ENCODE measurements around the gene FBLN1. TPM values are rescaled to one million over a fixed set of nuclear protein-coding genes. Genes with fewer than 3 reads are reported as not detected.

Gene FBLN1
- total and polyA plus RNA-seq, 9 of the 15 experiments (the other 6 are each of a cell fraction or from before 2014, with no cell fraction given) = 0.66 TPM; not detected in 8

DNA sequence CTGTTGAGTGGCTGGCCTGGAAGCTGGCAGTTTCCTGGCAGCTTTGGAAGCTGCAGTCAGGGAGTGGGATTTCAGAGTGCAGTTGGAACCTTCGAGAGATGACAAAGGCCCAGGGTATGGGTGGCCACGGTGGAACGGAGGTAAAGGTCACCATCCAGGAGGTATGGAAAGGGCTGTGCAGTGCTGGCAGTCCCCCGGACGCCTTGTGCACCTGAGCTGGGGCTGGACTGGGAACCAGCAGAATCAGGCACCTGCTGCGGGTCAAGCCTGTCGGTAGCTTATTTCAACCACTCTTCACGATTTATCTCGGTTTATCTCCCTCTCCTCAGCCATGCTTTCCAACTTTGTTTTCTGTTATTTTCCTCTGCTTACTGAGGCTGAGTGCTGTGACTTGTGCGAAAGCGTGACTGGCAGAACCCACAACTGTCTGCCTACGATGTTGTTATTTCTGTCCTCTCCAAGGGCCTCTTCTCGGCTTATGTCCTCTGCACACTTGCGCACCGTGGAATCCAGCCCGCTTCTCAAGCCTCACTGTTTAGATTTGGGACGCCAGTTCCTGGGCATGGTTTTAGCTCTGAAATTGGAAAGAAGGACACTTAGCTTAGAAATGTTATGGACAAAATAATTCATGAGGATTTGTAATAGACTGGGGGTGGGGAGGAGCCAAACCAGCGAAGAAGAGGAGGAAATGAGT is 145.0 kb downstream of the FBLN1 start:
- H3K4me1 ChIP-seq (replicated peaks in 1 of 2; ENCODE audit: control insufficient read depth in 2 of 2, insufficient read depth in 2 of 2, low read length in 2 of 2) = peaks cover 0 to 16% of the 10 kb centered on the region in 2 experiments; a peak in 3 of 5 replicates
- BruUV-seq (replicated peaks) = no TSS peak
- DNase-seq (ENCODE audit: extremely low read depth in 1 of 4, low spot score in 3 of 4) (no peak), FAIRE-seq (no peak), ATAC-seq (no peak)
- no peaks in the 10 kb centered on the region for H3K79me2 ChIP-seq (ENCODE audit: control insufficient read depth, insufficient read depth, low read length)
- H3K4me3 ChIP-seq = no peak overlapping the region
- in situ Hi-C loops (cut with MboI) (loop anchor here (10.0 kb wide), 1 partner anchor 187 kb away; no protein-coding TSS in a partner anchor), intact Hi-C loops (cut with micrococcal nuclease) (loop anchor here (5.0 kb wide), 2 partner anchors 70 to 185 kb away; no protein-coding TSS in a partner anchor)
- CTCF ChIA-PET (ENCODE audit: low intra/inter-chr PET ratio) = interaction anchor here (1.3 kb wide), 1 partner anchor 70 kb away, joined by 4 read pairs; no protein-coding TSS in a partner anchor
- no peak overlapping the region for H2AFZ ChIP-seq (ENCODE audit: low read depth, low read length)
- no peak overlapping the region for H3K4me2 ChIP-seq (ENCODE audit: insufficient read depth, low read length)
- peaks cover 5 to 55% of the 10 kb centered on the region in 2 experiments for H3K27me3 ChIP-seq (ENCODE audit: control insufficient read depth in 2 of 2, insufficient read depth in 2 of 2, low read length in 2 of 2)
- no peak overlapping the region for H3K27ac ChIP-seq (ENCODE audit: extremely low read depth, low read depth, low read length)
- no peak overlapping the region for H3K9ac ChIP-seq (ENCODE audit: insufficient read depth in 1 of 2, low read depth in 2 of 2, low read length in 2 of 2)
- H4K20me1 ChIP-seq (replicated peaks; ENCODE audit: control insufficient read depth, insufficient read depth, low read length) = no peaks in the 10 kb centered on the region
- POLR2A ChIA-PET = no interaction called here
- H3K9me3 ChIP-seq (replicated peaks; ENCODE audit: control insufficient read depth, insufficient read depth, low read depth, low read length) = no peaks in the 10 kb centered on the region
- H3K9me1 ChIP-seq (ENCODE audit: control insufficient read depth, insufficient read depth, low read length) = no peaks in the 10 kb centered on the region
- H3K36me3 ChIP-seq (ENCODE audit: control insufficient read depth, insufficient read depth, low read length) = no peaks in the 10 kb centered on the region
- WGBS (ENCODE audit: insufficient coverage, low coverage, missing lambda C conversion rate) = 20% methylated on average over 18 of the region's 18 CpGs
- TF ChIP-seq, protein P1, sequence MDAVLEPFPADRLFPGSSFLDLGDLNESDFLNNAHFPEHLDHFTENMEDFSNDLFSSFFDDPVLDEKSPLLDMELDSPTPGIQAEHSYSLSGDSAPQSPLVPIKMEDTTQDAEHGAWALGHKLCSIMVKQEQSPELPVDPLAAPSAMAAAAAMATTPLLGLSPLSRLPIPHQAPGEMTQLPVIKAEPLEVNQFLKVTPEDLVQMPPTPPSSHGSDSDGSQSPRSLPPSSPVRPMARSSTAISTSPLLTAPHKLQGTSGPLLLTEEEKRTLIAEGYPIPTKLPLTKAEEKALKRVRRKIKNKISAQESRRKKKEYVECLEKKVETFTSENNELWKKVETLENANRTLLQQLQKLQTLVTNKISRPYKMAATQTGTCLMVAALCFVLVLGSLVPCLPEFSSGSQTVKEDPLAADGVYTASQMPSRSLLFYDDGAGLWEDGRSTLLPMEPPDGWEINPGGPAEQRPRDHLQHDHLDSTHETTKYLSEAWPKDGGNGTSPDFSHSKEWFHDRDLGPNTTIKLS (IDR thresholded peaks at IDR 0.05; ENCODE audit: borderline replicate concordance, low read depth) = no peak
- no peak for TF ChIP-seq CBX1 (IDR thresholded peaks at IDR 0.05; ENCODE audit: low read depth)
- TF ChIP-seq, protein P2, sequence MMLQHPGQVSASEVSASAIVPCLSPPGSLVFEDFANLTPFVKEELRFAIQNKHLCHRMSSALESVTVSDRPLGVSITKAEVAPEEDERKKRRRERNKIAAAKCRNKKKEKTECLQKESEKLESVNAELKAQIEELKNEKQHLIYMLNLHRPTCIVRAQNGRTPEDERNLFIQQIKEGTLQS (IDR thresholded peaks at IDR 0.05) = no peak
- TF ChIP-seq, protein P2 (CRISPR knock-in tag; conservative IDR thresholded peaks at IDR 0.05) = no peak
- TF ChIP-seq HNRNPUL1 (IDR thresholded peaks at IDR 0.05; ENCODE audit: low read length) = no peak
- TF ChIP-seq ARNT (IDR thresholded peaks at IDR 0.05) = no peak
- TF ChIP-seq ZNF695 (CRISPR knock-in tag; IDR thresholded peaks at IDR 0.05) = no peak
- TF ChIP-seq, protein P3, sequence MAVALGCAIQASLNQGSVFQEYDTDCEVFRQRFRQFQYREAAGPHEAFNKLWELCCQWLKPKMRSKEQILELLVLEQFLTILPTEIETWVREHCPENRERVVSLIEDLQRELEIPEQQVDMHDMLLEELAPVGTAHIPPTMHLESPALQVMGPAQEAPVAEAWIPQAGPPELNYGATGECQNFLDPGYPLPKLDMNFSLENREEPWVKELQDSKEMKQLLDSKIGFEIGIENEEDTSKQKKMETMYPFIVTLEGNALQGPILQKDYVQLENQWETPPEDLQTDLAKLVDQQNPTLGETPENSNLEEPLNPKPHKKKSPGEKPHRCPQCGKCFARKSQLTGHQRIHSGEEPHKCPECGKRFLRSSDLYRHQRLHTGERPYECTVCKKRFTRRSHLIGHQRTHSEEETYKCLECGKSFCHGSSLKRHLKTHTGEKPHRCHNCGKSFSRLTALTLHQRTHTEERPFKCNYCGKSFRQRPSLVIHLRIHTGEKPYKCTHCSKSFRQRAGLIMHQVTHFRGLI (CRISPR knock-in tag; IDR thresholded peaks at IDR 0.05) = no peak
- no peak for TF ChIP-seq ZNF311 (CRISPR knock-in tag; IDR thresholded peaks at IDR 0.05)
- TF ChIP-seq, protein P4, sequence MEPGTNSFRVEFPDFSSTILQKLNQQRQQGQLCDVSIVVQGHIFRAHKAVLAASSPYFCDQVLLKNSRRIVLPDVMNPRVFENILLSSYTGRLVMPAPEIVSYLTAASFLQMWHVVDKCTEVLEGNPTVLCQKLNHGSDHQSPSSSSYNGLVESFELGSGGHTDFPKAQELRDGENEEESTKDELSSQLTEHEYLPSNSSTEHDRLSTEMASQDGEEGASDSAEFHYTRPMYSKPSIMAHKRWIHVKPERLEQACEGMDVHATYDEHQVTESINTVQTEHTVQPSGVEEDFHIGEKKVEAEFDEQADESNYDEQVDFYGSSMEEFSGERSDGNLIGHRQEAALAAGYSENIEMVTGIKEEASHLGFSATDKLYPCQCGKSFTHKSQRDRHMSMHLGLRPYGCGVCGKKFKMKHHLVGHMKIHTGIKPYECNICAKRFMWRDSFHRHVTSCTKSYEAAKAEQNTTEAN (CRISPR knock-in tag; IDR thresholded peaks at IDR 0.05) = no peak
- TF ChIP-seq MYNN (IDR thresholded peaks at IDR 0.05) = no peak
- TF ChIP-seq MYNN (CRISPR knock-in tag; IDR thresholded peaks at IDR 0.05) = no peak
- no peak for TF ChIP-seq ASH1L (IDR thresholded peaks at IDR 0.05; ENCODE audit: borderline replicate concordance, low read depth, partially characterized antibody)

Measured in K562 (cell line).